Peyer's patch (tissue), 4 donors: Measurements from ENCODE around the gene IFT43. TPM values are rescaled to one million over a fixed set of nuclear protein-coding genes. Genes with fewer than 3 reads are reported as not detected.

Source experiments
- DNase-seq, 3 donors: peaks; one replicate each; pipeline ENCODE4 v3.0.0-alpha.2; 2017 to 2019
- H3K27ac ChIP-seq, 4 donors: fragments of 200-600 bp; sonication (generic); one replicate each; pipeline ENCODE4 v1.5.1; 2016 to 2019
- H3K27me3 ChIP-seq, 2 donors: fragments of 200-600 bp; sonication (generic); one replicate each; pipeline ENCODE4 v1.5.1; 2019
- H3K36me3 ChIP-seq, 3 donors: fragments of 200-600 bp; sonication (generic); one replicate each; pipeline ENCODE4 v1.5.1; 2016 to 2019
- H3K4me1 ChIP-seq, 4 donors: fragments of 200-600 bp; sonication (generic); one replicate each; pipeline ENCODE4 v1.5.1; 2016 to 2019
- H3K4me3 ChIP-seq, 4 donors: fragments of 200-600 bp; sonication (generic); 1 replicate in 3 of 4; 2 replicates in 1 of 4; pipeline ENCODE4 v1.5.1; 2016 to 2019; ENCODE audit warnings: mild to moderate bottlenecking in 1 of 4
- H3K9me3 ChIP-seq, 4 donors: fragments of 200-600 bp; sonication (generic); one replicate each; pipeline ENCODE4 v1.5.1; 2016 to 2019; ENCODE audit warnings: mild to moderate bottlenecking in 1 of 4
- POLR2A ChIP-seq, 2 donors: fragments of 450-650 bp; IDR thresholded peaks; one replicate each; pipeline ENCODE4 v1.5.1; 2017; ENCODE audit warnings: antibody characterized with exemption in 2 of 2, mild to moderate bottlenecking in 2 of 2, moderate library complexity in 2 of 2
- total RNA-seq, 4 donors: library from RNA; depleted of rRNA; stranded (reverse); fragments of >200 nt; gene quantifications; one replicate each; pipeline ENCODE4 v1.1.0, GENCODE V29; 2016
- TF ChIP-seq, protein P1 (sequence below), 6 experiments: fragments of 450-650 bp in 4 of 6; fragments of 200-600 bp in 2 of 6; sonication (generic) in 1 of 6; IDR thresholded peaks; one replicate each; pipeline ENCODE4 v1.5.1; 2017 to 2019; ENCODE audit warnings: antibody characterized with exemption in 6 of 6, mild to moderate bottlenecking in 3 of 6, moderate library complexity in 1 of 6

IFT43 gene
- total RNA-seq, 4 donors from 2014 or later: 23.9 to 42.8 (median 33.6) TPM

DNA sequence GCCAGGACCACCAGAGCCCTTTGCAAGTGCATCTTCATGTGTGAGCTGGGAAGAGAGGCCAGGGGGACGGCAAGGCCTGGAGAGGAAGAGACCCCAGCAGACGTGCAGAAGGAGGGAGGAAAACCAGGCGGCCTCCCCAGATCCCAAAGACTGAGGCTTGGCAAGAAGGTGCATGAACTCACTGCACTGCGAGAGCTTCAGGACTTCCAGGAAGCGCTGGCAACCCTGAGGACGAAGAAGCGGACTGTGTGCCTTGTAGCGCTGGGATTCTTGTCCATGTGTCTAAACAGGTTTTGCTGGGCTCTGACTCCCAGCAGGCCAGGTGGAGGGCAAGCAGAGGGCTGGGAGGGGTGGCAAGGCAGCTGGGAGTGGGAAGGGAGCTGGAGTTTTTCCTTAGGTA lies 4.7 kb upstream of the IFT43 start:
- Histone ChIP-seq H3K36me3 (no peaks in the 10 kb centered on the region), H3K9me3 (no peaks in the 10 kb centered on the region), H3K27me3 (no peaks in the 10 kb centered on the region), H3K27ac (peak overlapping the region in 3 of 4 donors; percentile 10 to 92 (median 85)), H3K4me1 (peaks cover 0 to 33% (median 10%) of the 10 kb centered on the region in 4 donors), H3K4me3 (peak overlapping the region in 1 of 4 donors; percentile 77)
- no peak for DNase-seq
- TF ChIP-seq, protein P1, sequence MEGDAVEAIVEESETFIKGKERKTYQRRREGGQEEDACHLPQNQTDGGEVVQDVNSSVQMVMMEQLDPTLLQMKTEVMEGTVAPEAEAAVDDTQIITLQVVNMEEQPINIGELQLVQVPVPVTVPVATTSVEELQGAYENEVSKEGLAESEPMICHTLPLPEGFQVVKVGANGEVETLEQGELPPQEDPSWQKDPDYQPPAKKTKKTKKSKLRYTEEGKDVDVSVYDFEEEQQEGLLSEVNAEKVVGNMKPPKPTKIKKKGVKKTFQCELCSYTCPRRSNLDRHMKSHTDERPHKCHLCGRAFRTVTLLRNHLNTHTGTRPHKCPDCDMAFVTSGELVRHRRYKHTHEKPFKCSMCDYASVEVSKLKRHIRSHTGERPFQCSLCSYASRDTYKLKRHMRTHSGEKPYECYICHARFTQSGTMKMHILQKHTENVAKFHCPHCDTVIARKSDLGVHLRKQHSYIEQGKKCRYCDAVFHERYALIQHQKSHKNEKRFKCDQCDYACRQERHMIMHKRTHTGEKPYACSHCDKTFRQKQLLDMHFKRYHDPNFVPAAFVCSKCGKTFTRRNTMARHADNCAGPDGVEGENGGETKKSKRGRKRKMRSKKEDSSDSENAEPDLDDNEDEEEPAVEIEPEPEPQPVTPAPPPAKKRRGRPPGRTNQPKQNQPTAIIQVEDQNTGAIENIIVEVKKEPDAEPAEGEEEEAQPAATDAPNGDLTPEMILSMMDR (IDR thresholded peaks at IDR 0.05): no peak
- no peak for TF ChIP-seq POLR2A (IDR thresholded peaks at IDR 0.05)

DNA sequence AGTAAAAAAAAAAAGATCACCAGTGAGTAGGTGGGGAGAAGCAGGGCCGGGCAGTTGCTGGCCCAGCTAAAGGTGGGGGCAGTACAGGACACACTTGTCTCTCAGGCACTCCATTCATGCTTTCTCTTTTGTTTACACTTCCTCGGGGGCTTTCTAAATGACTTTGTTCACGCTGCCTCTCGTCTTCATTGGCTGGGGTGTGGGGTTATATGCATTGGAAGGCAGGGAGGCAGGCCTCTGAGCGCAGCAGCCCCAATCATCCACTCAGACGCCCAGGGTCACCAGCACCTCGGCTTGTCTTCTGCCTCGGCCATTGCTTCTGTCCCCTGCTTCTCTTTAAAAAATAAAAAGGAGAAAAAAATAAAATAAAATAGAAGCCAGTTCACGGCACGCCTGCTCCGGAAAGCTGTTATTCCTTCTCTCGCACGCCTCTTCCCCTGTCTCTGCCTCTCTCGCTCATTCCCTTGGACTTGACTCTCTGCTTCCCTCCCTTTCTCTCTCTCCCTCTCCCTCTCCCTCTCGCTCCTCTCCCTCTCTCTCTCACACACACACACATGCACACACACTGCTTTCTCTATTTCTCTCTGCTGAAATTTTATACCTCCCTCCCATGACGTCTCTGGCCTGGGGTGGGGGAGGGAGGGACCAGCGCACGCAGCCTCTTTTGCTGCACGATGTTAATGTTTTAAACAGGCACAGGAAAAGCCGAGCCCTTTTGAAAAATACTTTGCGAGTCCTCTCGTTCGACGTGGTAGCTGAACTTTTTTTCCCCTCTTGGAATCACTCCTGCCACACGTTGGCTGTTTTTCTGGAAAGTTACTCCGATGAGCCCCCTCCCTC lies 3.9 kb upstream of the IFT43 start, which contains the start of gene TGFB3:
TSS of gene TGFB3 (minus strand) at position 570 of the 840 bp plus-strand sequence. CDS start 1,102 bp downstream, outside the sequence.
- Histone ChIP-seq H3K27ac (peak within 1 kb of the TSS; percentile 81 to 92 (median 85)), H3K36me3 (no peaks in the 10 kb centered on the region), H3K27me3 (no peaks in the 10 kb centered on the region), H3K9me3 (no peaks in the 10 kb centered on the region), H3K4me1 (peaks cover 0 to 37% (median 10%) of the 10 kb centered on the region in 4 donors), H3K4me3 (peak within 1 kb of the TSS; percentile 66 to 80 (median 78))
- peak in 2 of 3 donors; percentile 41 to 78 for DNase-seq
- TF ChIP-seq, protein P1 (IDR thresholded peaks at IDR 0.05): no peak
- TF ChIP-seq POLR2A (IDR thresholded peaks at IDR 0.05): peak in 1 of 2 donors; percentile 48

DNA sequence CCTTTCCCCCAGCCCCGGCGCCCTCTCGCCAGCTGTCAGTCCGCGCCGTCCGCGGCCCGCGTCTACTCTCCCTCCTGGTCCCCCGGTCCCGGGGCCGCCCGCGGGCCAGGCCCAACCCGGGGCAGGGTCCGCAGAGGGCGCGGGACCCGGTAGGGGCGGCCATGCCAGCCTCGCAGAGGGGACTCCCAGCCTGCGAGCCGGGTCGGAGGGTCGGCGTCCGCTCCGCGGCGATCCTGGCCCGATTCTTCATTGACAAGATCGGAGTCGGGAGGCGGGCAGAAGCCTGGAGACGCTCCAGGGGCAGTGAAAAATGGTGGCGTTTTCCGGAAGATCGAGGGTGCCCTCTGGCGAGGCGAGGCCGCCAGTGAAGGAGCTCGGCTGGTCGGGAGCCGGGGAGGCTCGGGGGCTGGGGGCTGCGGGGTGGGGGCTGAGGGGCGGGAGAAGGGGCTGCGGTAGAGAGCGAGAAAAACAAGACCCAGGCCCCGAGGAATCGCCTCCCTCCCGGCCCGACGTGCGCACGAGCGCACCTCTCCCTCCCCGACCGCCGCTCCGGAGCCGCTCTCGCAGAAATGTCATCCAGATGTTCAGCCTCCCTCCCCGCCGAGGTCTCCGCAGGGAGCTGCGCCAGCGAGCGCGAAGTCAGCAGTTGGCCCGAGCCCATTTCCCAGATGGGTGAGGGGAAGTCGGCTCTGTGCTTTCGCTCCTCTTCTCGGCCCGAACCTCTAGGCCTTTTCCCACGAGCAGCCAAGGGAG lies 3.1 kb upstream of the IFT43 start:
- peak; percentile 68 to 91 (median 91) for DNase-seq
- H3K4me1 ChIP-seq: peaks cover 0 to 38% (median 10%) of the 10 kb centered on the region in 4 donors
- TF ChIP-seq, protein P1 (IDR thresholded peaks at IDR 0.05): peak in 5 of 6 experiments; percentile 56 to 75 (median 58)
- no peak for TF ChIP-seq POLR2A (IDR thresholded peaks at IDR 0.05)
- no peaks in the 10 kb centered on the region for H3K27me3 ChIP-seq
- H3K9me3 ChIP-seq: no peaks in the 10 kb centered on the region
- peak overlapping the region; percentile 81 to 92 (median 85) for H3K27ac ChIP-seq
- H3K4me3 ChIP-seq: peak overlapping the region; percentile 66 to 80 (median 78)
- H3K36me3 ChIP-seq: no peaks in the 10 kb centered on the region

DNA sequence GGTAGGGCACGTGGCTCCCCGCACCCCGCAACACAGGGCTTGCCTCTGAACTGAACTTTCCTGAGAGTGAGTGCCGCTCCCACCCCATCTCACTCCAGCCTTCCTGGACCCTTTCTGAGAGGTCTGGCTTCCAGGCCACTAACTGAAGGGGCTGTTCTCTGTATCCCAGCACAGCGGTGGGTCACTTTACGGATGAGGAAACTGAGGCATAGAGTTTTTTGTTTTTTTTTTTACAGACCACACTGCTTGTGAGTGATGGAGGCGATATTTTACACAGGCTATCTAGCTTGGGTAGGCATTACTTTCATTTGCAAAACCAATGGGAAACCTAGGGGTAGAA lies 2.6 kb upstream of the IFT43 start:
- TF ChIP-seq, protein P1 (IDR thresholded peaks at IDR 0.05): no peak
- TF ChIP-seq POLR2A (IDR thresholded peaks at IDR 0.05): no peak
- Histone ChIP-seq H3K27me3 (no peaks in the 10 kb centered on the region), H3K27ac (peak overlapping the region in 3 of 4 donors; percentile 85 to 92 (median 85)), H3K36me3 (no peaks in the 10 kb centered on the region), H3K9me3 (no peaks in the 10 kb centered on the region), H3K4me3 (peak overlapping the region; percentile 66 to 80 (median 78)), H3K4me1 (peaks cover 0 to 37% (median 8%) of the 10 kb centered on the region in 4 donors)
- no peak for DNase-seq

DNA sequence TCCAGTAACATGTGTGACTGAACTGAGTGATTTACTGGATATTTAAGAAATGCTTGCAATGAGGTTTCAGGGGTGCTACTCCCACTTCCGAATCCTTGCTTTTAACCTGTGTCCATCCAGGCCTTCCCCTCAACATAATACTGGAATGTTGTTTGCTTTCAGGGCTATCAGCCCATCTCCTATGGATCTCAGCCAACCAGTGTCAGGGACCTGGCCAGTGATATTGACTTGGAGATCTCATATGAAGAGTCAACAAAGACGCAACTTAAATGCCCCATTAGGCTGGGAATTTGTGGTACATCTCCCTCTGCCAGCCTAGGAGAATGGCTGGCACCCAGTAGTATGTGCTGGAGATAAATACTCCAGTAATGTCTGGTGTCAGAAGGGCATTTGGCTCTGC lies 889 bp upstream of the IFT43 start:
- H3K36me3 ChIP-seq: no peaks in the 10 kb centered on the region
- H3K27me3 ChIP-seq: no peaks in the 10 kb centered on the region
- TF ChIP-seq POLR2A (IDR thresholded peaks at IDR 0.05): no peak
- TF ChIP-seq, protein P1 (IDR thresholded peaks at IDR 0.05): no peak
- H3K9me3 ChIP-seq: no peaks in the 10 kb centered on the region
- DNase-seq: no peak
- peaks cover 0 to 20% (median 2%) of the 10 kb centered on the region in 4 donors for H3K4me1 ChIP-seq
- H3K27ac ChIP-seq: peak overlapping the region in 1 of 4 donors; percentile 87
- H3K4me3 ChIP-seq: no peak overlapping the region
